Measurements from ENCODE around the gene PPDPF. TPM values are rescaled to one million over a fixed set of nuclear protein-coding genes. Genes with fewer than 3 reads are reported as not detected.

Gene PPDPF
- total and polyA plus RNA-seq, 2 donors (not counting 3 experiments of a cell fraction or from before 2014, with no cell fraction given) = 52.2 to 219 TPM

DNA sequence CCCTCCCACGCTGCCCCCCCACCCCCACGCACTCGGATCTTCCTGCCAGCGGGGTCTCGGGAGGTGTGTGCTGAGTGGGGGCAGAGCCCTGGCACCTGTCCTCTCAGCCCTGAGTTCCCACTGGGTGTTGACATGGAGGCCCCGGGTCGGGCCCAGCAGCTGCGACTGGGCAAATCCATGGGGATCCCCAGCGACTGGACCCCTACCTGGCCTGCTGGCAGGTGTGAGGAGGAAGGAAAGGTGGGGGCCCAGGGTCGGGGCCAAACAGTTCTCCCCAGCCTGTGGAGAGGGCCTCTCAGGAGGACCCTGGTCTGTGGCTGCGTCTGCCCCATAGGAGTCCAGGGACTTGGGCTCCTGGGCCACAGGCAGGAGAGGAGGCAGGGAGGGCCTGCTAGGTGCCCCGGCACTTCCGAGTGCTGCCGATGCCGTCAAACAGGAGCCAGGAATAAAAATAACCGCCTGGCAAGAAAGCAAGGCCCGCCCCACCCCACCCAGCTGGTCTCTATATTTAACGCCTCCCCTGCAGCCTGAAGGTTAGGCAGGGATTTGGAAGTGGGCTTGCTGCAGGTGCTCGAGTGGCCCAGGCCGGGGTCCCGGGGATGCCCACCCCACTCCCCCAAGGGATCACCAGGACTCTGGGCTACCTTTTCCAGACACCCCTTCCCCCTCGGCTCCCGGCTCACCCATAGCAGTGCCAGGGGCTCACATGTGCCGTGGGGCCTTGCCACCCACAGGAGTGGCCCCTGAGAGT lies 20.2 kb upstream of the PPDPF start:
- DNase-seq (ENCODE audit: low read depth, low spot score) (no peak), FAIRE-seq (no peak)
- H3K4me2 ChIP-seq (ENCODE audit: insufficient read depth, low read length) = no peak overlapping the region
- H3K79me2 ChIP-seq (ENCODE audit: control insufficient read depth, insufficient read depth, low read length) = no peaks in the 10 kb centered on the region
- no peak overlapping the region for H2AFZ ChIP-seq (ENCODE audit: low read depth, low read length)
- H4K20me1 ChIP-seq (replicated peaks; ENCODE audit: control insufficient read depth, extremely low read depth, insufficient read depth, low read length) = no peaks in the 10 kb centered on the region
- no peaks in the 10 kb centered on the region for H3K9me1 ChIP-seq (replicated peaks; ENCODE audit: control insufficient read depth, extremely low read depth, insufficient read depth, low read length)
- H3K36me3 ChIP-seq (ENCODE audit: control insufficient read depth in 2 of 2, extremely low read depth in 1 of 2, insufficient read depth in 2 of 2, low read length in 2 of 2) = no peaks in the 10 kb centered on the region
- no peaks in the 10 kb centered on the region for H3K27me3 ChIP-seq (ENCODE audit: control insufficient read depth in 2 of 2, insufficient read depth in 2 of 2, low read length in 2 of 2)
- ChIA-PET CTCF (no interaction called here), POLR2A (no interaction called here)
- intact Hi-C loops (cut with micrococcal nuclease) = no loop called here
- H3K4me3 ChIP-seq (replicated peaks in 1 of 3; ENCODE audit: insufficient read depth in 1 of 3, low read depth in 1 of 3, low read length in 3 of 3) = no peak overlapping the region
- H3K27ac ChIP-seq (ENCODE audit: insufficient read depth, low read depth, low read length) = no peak overlapping the region
- no peaks in the 10 kb centered on the region for H3K4me1 ChIP-seq (ENCODE audit: control insufficient read depth, extremely low read depth, insufficient read depth, low read length)
- H3K9me3 ChIP-seq (replicated peaks; ENCODE audit: control insufficient read depth, insufficient read depth, low read length) = no peaks in the 10 kb centered on the region
- dilution Hi-C loops (cut with MboI; ENCODE audit: extremely low pct_ligation_motif_present, low sequenced_read_pairs) = no loop called here
- TF ChIP-seq GATA2 (IDR thresholded peaks at IDR 0.05; ENCODE audit: insufficient read depth, insufficient read length, low read depth, low read length) (no peak), JUN (IDR thresholded peaks at IDR 0.05; ENCODE audit: borderline replicate concordance, insufficient read depth, insufficient read length, low read depth) (no peak), MYC (IDR thresholded peaks at IDR 0.05; ENCODE audit: low read depth, low read length) (no peak), POLR2AphosphoS5 (IDR thresholded peaks at IDR 0.05; ENCODE audit: insufficient read depth, low read depth, low read length) (no peak), FOS (IDR thresholded peaks at IDR 0.05; ENCODE audit: borderline replicate concordance, insufficient read depth, low read length) (no peak), POLR2A (IDR thresholded peaks at IDR 0.05; ENCODE audit: low read depth, low read length) (no peak), EZH2 (IDR thresholded peaks at IDR 0.05; ENCODE audit: borderline replicate concordance, low read depth, low read length, severe bottlenecking) (no peak)
- TF ChIP-seq, protein P1, sequence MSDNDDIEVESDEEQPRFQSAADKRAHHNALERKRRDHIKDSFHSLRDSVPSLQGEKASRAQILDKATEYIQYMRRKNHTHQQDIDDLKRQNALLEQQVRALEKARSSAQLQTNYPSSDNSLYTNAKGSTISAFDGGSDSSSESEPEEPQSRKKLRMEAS (IDR thresholded peaks at IDR 0.05; ENCODE audit: insufficient read depth, insufficient read length) = no peak
- TF ChIP-seq, protein P2, sequence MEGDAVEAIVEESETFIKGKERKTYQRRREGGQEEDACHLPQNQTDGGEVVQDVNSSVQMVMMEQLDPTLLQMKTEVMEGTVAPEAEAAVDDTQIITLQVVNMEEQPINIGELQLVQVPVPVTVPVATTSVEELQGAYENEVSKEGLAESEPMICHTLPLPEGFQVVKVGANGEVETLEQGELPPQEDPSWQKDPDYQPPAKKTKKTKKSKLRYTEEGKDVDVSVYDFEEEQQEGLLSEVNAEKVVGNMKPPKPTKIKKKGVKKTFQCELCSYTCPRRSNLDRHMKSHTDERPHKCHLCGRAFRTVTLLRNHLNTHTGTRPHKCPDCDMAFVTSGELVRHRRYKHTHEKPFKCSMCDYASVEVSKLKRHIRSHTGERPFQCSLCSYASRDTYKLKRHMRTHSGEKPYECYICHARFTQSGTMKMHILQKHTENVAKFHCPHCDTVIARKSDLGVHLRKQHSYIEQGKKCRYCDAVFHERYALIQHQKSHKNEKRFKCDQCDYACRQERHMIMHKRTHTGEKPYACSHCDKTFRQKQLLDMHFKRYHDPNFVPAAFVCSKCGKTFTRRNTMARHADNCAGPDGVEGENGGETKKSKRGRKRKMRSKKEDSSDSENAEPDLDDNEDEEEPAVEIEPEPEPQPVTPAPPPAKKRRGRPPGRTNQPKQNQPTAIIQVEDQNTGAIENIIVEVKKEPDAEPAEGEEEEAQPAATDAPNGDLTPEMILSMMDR (IDR thresholded peaks at IDR 0.05; ENCODE audit: extremely low read depth in 1 of 2, insufficient read depth in 1 of 2, low read depth in 1 of 2, low read length in 2 of 2) = no peak
- BruUV-seq (replicated peaks) = no TSS peak
- H3K9ac ChIP-seq (replicated peaks; ENCODE audit: extremely low read depth, insufficient read depth, low read length) = no peak overlapping the region
